ENCODE results near the gene COQ8B.
"Not testable (repeated sequence)": the region's sequence is repeated elsewhere in the genome, so short reads cannot be mapped to it uniquely, and the experiment has no call there.

COQ8B gene

GRCh38 chr19:40741527-40742390 lies 25.1 kb upstream of the COQ8B start:
- no peak for DNase-seq

- DNase-seq = no peak
Measured at GRCh38 chr19:40740747-40741146, 24.1 kb upstream of the COQ8B start.

- no peak for DNase-seq
Measured at GRCh38 chr19:40739871-40740703, 23.4 kb upstream of the COQ8B start.

GRCh38 chr19:40739030-40739839 lies 22.5 kb upstream of the COQ8B start:
- no peak for DNase-seq

- no peak for DNase-seq
Measured at GRCh38 chr19:40737102-40737644, 20.5 kb upstream of the COQ8B start.

- DNase-seq = no peak
Measured at GRCh38 chr19:40736661-40737060, 20.0 kb upstream of the COQ8B start.

- no peak for DNase-seq
Measured at GRCh38 chr19:40735013-40735771, 18.5 kb upstream of the COQ8B start.

GRCh38 chr19:40733149-40733548 lies 16.5 kb upstream of the COQ8B start:
- no peak for DNase-seq

GRCh38 chr19:40732304-40732703 lies 15.6 kb upstream of the COQ8B start:
- DNase-seq = not testable (repeated sequence)

GRCh38 chr19:40730065-40730464 lies 13.4 kb upstream of the COQ8B start:
- DNase-seq = not testable (repeated sequence)

GRCh38 chr19:40726279-40726678 lies 9.6 kb upstream of the COQ8B start:
- no peak for DNase-seq

GRCh38 chr19:40724855-40725254 lies 8.2 kb upstream of the COQ8B start:
- no peak for DNase-seq

GRCh38 chr19:40724315-40724714 lies 7.6 kb upstream of the COQ8B start:
- DNase-seq = no peak

GRCh38 chr19:40723661-40724254 lies 7.1 kb upstream of the COQ8B start:
- DNase-seq = no peak

GRCh38 chr19:40721936-40722661 lies 5.4 kb upstream of the COQ8B start:
- DNase-seq = no peak

- no peak for DNase-seq
Measured at GRCh38 chr19:40721140-40721486, 4.4 kb upstream of the COQ8B start.

- DNase-seq = no peak
Measured at GRCh38 chr19:40719414-40719894, 2.8 kb upstream of the COQ8B start.

GRCh38 chr19:40718774-40719391 lies 2.2 kb upstream of the COQ8B start:
- no peak for DNase-seq

GRCh38 chr19:40717880-40718773 lies 1.4 kb upstream of the COQ8B start:
- DNase-seq = no peak

Measured in cerebellar nuclear complex (tissue), 1 donor.